ENCODE results near the gene SCN5A.

DNA sequence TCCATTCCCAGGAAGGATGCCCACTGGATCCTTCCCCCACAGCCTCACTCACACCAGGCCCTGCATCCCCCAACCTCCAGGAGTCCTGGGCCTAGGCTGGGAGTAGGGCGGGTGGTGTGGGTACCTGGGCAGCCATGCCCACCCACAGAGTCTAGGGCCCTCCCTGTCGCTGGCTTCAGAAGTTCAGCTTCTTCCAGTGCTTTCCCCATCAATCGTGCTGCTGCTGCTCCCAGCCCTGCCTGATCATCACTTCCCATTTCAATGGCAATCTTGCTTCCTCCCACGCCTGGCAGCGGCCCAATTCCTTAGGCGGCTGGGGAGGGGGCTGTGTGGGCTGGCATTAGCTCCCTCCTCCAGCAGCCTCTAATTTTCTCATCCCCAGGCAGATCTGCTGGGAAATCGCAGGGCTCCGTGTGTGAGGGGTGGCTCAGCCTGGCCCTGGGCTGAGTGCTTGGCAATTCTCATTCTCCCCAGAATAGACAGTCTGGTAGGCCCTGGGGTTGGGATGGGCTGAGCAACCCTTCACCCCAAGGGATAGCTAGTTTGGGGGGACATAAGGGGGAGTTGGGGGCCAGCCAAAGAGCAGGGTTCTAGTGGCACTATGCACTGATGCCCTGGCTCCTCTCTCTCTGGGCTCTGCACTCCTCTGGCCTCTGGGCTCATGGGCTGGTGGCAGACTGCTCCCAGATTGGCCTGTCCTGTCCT, 66.4 kb downstream of the SCN5A start:
- TF ChIP-seq, protein P1, sequence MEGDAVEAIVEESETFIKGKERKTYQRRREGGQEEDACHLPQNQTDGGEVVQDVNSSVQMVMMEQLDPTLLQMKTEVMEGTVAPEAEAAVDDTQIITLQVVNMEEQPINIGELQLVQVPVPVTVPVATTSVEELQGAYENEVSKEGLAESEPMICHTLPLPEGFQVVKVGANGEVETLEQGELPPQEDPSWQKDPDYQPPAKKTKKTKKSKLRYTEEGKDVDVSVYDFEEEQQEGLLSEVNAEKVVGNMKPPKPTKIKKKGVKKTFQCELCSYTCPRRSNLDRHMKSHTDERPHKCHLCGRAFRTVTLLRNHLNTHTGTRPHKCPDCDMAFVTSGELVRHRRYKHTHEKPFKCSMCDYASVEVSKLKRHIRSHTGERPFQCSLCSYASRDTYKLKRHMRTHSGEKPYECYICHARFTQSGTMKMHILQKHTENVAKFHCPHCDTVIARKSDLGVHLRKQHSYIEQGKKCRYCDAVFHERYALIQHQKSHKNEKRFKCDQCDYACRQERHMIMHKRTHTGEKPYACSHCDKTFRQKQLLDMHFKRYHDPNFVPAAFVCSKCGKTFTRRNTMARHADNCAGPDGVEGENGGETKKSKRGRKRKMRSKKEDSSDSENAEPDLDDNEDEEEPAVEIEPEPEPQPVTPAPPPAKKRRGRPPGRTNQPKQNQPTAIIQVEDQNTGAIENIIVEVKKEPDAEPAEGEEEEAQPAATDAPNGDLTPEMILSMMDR (IDR thresholded peaks at IDR 0.05), result no peak
- no peak for TF ChIP-seq EP300 (IDR thresholded peaks at IDR 0.05)
